Ecto neural progenitor cell (in vitro differentiated cells): ENCODE data around the gene SCIMP.
"Not testable (repeated sequence)": the region's sequence is repeated elsewhere in the genome, so short reads cannot be mapped to it uniquely, and the experiment has no call there.

Experiments
- DNase-seq: peaks from one replicate; pipeline ENCODE4 v3.0.0-alpha.2; 2018; ENCODE audit warnings: low spot score

The SCIMP gene

DNA sequence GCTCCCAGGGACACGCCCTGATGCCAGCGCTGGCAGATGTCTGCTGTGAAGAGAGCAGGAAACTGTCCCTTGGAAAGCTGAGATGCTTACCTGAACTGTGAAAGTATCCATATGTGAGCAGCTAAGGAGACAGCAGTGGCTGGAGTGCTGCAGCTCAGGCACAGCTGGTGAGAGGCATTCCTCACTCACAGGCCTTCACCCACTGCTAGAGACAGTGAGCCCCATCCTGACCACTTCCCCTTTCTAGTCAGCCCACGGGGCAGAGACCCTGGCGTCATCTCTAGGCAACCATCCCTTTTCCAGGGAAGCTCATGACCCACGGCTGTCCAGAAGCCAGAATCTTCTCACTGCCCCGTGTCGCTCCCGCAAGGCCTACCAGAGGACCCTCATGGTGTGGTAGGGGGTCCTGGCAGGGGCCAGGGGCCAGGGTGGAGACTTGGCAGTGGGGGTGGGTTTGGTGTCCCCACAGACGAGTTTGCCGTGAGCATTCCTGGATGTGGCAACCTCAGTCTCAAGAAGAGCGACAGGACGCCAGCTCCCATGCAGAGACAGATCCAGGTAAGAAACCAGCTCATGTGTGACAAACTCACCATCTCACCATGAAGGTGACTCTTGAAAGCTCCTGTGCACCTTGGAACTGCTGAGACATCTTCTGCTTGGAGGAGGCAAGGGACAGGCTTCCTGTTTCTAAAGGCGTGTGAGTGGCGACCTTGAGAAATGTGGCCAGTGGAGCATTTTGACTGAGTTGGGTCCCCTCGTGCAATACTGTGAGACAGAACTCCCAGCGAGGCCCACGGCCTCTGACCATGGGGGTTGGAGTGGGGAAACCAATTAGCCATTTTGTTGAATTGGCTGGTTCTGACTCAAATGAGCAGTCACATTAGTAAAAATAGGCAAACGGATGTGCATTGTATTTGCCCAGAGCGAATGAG, at the start of gene SCIMP:
Gene SCIMP (minus strand): TSS at position 216 of the 932 bp plus-strand sequence. CDS start 105 bp downstream, at position 111.
- DNase-seq, result no peak

DNA sequence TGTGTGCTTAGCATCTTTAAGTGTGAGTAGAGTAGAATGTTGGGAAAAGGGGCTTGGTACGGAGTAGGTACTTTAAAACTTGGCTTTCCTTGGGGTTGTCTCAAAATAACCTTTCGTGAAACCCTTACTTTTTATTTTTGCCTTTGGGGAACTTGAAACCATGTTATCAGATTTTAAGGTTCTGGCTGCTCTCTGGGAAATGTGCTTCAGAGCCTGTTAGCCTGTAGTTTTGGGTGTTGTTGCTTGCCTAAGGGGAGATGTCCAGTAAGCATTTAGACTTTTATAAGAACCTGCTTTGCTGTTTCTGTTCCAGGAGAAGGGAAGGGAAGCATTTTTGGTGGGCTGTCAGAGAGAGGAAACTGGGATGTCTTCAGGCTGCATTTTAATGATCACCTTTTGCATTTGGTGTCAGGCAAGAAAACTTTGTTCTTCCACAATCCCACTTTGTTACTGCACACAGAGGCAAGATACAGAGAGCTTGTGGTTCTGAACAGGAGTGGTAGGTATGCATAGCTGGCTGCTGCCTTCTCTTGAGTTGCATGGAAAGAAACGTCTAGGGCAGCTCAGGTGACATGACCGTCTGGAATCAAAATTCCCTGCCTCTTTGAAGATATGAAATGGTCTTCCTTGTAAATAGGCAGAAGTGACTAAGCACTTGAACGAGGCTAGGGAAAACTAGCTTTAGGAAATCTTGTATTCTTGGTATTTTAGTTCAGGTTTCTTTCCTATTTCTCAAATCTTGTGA, 49.1 kb upstream of the SCIMP start:
- no peak for DNase-seq

- DNase-seq, result no peak
Observed at GRCh38 chr17:5282642-5283217, 48.1 kb upstream of the SCIMP start.

- peak; percentile 99 for DNase-seq
Observed at GRCh38 chr17:5281814-5282641, 47.4 kb upstream of the SCIMP start, which contains the start of gene RABEP1. Gene RABEP1, plus strand, starts transcription at chr17:5282284. Its CDS starts 203 bp downstream, at chr17:5282487.

DNA sequence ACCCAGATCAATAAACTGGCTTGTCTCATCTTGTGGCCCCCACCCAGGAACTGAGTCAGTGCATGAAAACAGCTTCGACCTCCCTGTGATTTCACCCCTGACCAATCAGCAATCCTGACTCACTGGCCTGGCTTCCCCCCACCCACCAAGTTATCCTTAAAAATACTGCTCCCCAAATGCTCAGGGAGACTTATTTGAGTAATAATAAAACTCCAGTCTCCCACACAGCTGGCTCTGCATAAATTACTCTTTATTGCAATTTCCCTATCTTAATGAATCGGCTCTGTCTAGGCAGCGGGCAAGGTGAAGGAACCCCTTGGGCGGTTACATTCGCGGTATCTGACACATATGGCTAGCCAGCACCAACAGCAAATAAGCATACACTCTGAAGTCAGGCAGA, 37.7 kb upstream of the SCIMP start:
- no peak for DNase-seq

- DNase-seq, result no peak
Observed at GRCh38 chr17:5269241-5269960, 34.7 kb upstream of the SCIMP start.

GRCh38 chr17:5264893-5265292, 30.2 kb upstream of the SCIMP start:
- no peak for DNase-seq

DNA sequence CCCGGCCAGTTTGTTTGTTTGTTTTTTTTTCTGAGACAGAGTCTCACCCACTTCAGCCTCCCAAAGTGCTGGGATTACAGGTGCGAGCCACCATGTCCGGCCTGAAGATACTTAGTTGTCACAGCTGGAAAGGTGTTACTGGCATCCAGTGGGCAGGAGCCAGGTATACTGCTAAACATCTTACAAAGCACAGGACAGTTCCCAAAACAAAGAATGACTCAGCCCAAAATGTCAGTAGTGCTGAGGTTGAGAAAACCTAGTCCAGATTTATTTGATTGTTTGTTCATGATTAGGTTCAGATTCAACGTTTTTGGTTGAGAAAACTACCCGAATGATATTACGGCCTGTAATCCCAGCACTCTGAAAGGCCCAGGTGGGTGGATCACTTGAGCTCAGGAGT, 28.8 kb upstream of the SCIMP start:
- no peak for DNase-seq

DNA sequence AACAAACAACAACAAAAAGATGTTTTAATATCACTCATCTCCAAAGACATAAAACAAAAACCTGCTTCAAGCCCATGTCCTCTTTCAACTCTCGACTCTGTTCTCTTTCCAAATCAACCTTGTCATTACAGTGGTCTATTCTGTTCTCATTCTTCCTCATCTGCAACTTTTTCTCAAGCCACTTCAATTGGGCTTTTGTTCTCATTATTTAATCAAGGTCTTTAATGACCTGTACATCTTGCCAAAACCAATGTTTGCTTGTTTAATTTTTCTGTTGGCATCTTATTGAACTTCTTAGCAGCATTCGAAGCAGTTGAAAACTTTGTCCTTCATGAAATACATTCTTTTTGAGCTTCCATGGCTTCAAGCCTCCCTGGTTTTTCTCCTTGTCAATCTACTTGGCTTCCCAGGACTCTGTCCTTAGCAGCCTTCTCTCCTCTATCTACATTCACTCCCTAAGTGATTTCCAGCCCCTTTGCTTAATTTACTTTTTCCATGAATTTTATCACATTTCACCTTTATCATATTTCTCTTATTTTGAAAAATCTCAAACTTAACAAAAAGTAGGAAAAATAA, 27.8 kb upstream of the SCIMP start:
- DNase-seq, result no peak

GRCh38 chr17:5260542-5260941, 25.9 kb upstream of the SCIMP start:
- no peak for DNase-seq

DNA sequence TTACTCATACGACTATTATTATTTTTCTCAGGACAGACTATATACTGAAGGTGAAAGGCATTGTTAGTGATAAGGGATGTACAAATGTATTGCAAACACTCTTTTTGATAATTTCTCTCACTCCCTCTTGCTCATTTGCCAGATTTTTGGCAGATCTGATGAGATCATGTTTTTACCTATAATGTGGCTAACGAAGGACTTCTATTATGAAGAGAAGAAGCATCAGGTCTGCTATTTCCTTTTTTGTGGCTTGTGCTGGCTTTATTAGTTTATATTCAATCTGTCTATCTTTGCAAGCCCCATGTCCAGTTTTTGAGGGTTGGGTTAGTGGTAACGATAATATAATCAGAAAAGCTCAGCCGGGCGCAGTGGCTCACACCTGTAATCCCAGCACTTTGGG, 22.5 kb upstream of the SCIMP start:
- DNase-seq, result no peak

GRCh38 chr17:5254903-5255521, 20.4 kb upstream of the SCIMP start:
- no peak for DNase-seq

DNA sequence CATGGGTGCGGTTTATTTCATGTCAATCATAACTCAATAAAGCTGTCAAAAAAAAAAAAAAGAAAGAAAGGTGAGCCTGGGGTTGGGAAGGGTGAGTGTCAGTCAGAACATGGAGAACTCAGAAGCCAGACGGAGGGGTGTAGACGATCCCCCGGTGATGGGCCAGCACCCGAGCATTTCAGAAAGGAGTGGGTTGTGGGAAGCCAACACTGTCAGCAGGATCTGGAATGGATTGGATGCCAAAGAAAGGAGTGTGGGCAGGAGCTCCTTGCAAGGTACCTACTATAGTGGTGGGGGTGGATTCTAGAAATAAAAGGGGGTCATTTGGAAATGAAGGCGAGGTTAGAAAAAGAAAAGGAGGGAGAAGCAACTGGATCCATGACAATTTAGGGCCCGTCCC, 19.8 kb upstream of the SCIMP start:
- no peak for DNase-seq

GRCh38 chr17:5249615-5250014, 15.0 kb upstream of the SCIMP start:
- peak; percentile 73 for DNase-seq

DNA sequence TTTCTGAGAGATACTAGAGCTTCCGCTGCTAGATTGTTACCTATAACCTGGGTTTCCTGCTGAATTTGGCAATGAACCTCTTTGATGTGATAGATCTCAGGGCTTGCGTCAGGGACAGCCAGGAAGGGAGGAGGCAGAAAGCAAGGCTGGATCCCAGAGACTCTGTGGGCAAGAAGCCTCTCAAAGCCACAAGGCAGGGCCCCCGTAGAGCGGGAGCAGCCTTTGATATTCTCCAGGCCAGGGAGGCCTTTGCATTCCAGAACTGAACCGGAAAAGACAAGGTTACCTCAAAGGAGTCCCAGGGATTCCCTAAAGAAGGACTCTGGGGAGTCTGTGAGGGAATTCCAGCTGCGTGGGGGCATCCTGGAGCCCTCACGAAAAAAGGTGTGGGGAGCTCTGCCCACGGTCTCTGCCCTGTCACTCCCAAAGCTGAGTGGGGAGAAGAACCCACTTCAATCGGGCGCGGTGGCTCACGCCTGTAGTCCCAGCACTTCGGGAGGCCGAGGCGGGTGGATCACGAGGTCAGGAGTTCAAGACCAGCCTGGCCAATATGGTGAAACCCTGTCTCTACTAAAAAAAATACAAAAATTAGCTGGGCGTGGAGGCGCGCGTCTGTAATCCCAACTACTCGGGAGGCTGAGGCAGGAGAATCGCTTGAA, 14.3 kb upstream of the SCIMP start:
- no peak for DNase-seq

DNA sequence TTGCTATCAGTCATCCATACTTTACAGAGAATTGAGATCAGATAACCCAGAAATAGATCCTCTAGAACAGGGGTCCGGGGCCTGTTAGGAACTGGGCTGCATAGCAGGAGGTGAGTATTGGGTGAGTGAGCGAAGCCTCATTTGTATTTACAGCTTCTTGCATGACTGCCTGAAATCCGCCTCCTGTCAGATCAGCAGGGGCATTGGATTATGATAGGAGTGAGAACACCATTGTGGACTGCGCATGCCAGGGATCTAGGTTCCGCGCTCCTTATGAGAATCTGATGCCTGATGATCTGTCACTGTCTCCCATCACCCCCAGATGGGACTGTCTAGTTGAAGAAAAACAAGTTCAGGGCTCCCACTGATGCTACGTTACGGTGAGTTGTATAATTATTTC, 13.0 kb upstream of the SCIMP start:
- DNase-seq, result no peak

DNA sequence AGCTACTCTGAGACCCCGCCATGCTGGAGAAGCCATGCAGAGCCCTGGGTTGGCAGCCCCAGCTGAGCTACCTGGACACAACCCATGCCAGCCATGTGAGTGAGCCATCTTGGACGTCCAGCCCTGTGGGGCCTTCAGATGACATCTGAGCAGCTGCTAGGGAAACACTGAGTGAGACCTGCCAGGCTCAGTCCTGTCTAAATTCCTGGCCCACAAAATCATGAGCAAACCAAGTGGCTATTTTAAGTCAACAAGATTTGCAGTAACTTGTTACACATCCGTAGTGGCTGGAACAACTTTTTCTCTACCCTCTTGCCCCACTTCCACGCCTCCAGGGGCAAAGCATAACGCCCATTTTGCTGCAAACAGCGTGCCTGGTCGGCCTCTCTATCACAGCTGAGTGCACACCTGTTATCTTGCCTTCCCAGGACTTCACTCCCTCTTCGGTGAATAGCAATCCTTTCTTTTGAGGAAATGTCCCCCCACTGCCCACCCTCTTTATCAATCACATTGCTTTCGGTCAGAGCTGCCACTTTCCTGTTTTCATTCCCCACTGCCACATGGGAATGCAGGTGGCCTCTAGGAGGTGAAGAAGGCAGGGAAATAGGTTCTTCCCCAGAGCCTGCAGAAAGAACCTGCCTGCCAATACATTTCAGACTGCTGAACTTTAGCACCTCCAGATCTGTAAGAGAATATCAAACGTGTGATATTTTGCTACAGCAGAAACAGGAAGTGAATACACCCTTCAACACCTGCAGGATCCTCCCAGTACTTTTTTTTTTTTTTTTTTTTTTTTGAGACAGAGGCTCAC, 7.4 kb upstream of the SCIMP start:
- no peak for DNase-seq

DNA sequence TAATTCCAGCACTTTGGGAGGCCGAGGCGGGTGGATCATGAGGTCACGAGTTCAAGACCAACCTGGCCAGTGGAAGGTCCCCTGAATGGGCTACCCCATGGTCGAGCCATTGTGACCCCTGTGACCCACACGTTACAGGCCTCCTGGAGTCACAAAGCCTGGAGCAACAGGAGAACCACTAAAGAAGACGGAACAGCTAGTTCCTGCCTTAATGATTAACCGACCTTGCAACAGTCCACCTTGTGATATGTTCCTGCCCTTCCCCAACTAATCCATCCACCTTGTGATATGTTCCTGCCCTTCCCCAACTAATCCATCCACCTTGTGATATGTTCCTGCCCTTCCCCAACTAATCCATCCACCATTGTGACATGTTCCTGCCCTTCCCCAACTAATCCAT, 5.1 kb upstream of the SCIMP start:
- DNase-seq, result not testable (repeated sequence)

GRCh38 chr17:5238333-5238732, 3.7 kb upstream of the SCIMP start:
- DNase-seq, result no peak
